ENCODE data around the gene DHRS4L2.

DNA sequence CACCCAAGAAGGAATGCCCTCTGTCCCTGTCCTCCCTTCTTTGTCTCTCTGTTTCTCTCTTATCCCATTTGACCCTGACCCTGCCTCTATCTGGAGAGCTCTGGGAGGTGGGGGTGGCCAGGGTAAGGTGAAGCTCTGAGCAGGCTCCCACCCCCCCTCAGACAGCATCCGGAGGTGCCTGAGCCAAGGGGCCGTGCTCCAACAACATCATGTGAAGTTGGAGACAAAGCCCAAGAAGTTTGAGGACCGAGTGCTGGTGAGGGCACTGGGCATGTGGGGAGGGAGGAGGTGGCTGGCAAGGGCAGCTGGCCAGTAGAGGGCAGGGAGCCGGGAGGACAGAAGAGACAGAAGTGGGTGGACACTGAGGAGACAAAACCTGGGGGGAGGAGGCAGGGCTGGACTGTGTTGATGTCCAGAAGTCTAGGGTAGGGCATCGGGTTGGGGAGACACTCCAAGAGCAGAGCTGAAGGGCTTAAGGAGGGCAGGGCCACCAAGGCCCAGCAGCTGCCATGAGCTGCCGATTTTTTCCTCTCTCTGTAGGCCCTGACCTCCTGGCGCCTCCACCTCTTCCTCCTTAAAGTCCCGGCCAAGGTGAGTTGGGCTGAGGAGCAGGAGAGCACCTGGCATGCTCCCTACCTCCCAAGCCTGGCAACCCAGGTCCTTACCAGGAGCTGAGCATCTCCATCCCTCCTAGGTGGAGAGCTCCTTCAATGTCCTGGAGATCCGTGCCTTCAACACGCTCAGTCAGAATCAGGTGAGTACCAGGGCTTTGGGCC, 65.0 kb downstream of the DHRS4L2 start:
- TF ChIP-seq YY1 (IDR thresholded peaks at IDR 0.05; ENCODE audit: insufficient read depth, insufficient read length) (no peak), ZNF274 (IDR thresholded peaks at IDR 0.05; ENCODE audit: low read depth, low read length) (no peak), SUZ12 (IDR thresholded peaks at IDR 0.05; ENCODE audit: extremely low read depth, insufficient read depth, insufficient read length) (no peak)
